ENCODE measurements around the gene SUB1.
"Not testable (repeated sequence)": the region's sequence is repeated elsewhere in the genome, so short reads cannot be mapped to it uniquely, and the experiment has no call there.

The SUB1 gene

DNA sequence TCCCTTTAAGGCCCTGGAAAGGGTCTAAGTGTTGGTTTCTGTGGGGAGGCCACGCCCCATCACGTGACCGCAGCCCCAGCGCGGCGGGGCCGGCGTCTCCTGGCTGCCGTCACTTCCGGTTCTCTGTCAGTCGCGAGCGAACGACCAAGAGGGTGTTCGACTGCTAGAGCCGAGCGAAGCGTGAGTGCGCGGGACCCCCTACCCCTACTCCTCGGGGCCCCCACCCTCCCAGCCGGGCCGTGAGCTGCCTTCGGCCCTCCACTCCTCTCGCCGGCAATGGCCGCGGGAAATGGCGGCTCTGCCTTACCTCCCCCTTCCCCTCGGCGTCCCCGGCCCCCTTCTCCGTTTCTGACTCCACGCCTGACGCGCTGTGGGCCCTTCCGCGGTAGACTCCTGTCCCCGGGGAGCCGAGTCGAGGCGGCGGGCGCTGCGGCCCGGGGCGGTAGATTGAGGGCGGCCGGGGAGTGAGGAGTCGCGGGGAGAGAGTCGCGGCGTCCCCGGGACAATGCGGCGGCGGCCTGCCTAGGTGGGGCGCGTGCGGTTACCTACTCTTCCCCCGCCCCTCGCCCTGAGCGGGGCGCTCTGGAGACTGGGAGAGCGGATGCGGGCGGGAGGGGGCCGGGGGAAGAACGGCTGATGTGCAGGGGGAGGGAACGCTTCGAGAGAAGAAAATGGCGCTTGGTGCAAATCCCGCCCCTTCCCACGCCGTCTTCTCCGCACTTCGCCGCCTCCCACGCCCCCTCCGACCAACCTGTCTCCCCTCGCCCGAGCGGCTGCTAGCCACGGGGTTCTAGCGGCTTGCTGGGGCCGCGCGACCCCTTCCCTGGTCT, at the start of gene SUB1:
Gene SUB1 (plus strand): TSS at position 112 of the 830 bp plus-strand sequence. CDS start 2,956 bp downstream, outside the sequence.
- peak; percentile 47 to 96 (median 88) for DNase-seq

DNA sequence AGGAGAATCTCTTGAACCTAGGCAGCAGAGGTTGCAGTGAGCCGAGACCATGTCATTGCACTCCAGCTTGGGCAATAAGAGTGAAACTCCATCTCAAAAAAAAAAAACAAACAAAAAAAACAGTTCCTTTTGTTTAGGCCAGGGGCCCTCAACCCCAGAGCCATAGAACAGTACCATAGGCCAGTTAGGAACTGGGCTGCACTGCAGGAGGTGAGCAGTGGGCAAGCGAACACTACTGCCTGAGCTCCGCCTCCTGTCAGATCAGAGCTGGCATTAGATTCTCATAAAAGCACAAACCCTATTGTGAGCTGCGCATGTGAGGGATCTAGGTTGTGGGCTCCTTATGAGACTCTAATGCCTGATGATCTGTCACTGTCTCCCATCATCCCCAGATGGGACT, 49.1 kb upstream of the SUB1 start:
- DNase-seq: no peak

DNA sequence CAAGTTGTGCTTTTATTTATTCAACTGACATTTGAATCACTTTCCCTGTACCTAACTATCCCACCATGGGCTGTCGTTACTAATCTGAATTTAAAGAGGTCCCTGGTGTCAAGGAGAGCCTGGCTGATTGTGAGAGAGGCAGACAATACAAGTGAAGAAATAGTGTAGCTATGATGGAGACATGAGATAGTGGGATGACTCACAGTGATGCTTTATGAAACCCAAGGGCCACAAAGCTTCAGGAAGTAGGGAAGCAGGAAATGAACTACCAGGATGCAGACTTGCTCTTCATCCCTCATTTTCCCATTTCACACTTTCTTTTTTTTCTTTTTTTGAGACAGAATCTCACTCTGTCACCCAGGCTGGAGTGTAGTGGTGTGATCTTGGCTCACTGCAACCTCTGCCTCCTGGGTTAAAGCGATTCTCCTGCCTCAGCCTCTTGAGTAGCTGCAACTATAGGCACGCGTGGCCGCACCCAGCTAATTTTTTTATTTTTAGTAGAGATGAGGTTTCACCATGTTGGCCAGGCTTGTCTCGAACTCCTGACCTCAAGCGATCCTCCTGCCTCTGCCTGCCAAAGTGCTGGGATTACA, 47.8 kb upstream of the SUB1 start:
- not testable (repeated sequence) for DNase-seq

DNA sequence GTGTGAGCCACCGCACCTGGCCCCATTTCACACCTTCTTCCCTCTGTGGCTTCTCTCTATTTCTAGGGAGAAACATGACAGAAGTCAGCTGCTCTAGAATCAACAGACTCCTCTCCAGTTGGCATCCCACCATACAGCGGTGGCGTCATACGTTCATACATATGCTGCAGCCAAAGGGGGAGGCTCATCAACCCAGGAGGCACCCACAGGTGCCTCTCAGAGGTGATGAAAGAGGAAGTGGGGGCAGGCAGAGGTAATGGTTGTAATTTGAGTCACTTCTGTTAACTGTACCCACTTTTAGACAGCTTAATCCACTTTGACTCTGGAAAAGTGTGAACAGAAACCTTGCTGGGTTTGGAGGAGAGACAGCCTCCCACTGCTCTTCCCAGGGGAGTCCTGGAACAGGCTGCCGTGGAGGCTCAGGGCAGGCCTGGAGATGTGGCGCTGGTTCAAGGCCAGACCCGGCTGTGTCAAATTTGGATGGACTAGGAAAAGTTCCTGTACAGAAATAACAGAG, 47.3 kb upstream of the SUB1 start:
- peak in 1 of 58 donors; percentile 1 for DNase-seq

DNA sequence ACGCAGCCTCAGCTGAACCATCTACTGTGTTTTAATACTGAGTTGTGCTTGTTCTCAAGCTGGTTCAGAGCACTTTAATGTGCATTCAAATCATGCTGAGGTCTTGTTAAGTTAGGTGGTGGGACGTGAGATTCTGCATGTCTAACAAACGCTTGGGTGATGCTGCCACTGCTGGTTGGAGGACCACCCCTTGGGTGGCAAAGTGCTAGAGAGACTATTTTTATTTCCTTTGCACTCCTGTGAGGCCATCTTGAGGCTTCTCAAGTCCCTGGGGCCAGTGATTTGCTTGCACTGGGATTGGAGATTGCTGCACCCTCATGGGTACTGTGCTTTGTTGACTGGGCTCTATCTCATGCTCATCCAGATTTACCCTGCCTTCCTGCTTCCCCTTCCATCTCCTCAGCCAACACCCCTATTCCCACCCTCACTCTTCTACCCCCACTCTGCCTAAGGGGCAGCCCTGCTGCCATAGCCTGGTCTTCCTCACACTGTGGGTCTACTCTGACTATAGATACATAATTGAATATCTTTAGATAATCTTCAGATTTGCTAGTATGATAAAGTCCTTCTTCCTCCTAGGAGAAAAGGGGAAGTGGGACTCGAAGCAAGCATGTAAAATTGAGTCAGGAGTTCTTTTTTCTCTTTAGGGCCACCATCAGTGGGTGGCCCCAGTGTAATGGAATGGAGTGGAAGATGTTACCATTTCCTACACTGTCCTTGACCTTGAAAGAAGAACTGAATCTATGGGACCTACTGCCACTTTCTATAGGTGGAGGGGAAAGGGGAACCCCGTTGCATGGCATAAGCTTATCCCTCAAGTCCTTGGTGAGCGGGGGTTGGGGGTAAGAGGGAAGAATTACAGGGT, 45.1 kb upstream of the SUB1 start:
- DNase-seq: no peak

DNA sequence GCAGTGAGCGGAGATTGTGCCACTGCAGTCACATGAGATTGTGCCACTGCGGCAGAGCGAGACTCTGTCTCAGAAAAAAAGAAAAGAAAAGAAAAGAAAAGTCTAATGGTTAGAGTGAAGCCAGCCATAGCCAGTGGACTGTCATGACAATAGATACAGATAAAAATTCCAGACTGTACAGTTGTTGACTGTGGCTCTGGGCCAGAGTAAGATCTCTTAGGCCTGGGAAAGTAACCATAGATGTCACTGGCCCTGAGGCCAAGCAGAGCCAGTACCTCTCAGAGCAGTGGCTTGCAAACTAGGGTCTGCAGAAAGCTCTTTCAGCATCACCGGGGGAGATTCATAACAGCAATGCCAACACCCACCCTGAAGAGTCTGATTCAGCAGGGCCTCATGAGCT, 44.1 kb upstream of the SUB1 start:
- no peak for DNase-seq

DNA sequence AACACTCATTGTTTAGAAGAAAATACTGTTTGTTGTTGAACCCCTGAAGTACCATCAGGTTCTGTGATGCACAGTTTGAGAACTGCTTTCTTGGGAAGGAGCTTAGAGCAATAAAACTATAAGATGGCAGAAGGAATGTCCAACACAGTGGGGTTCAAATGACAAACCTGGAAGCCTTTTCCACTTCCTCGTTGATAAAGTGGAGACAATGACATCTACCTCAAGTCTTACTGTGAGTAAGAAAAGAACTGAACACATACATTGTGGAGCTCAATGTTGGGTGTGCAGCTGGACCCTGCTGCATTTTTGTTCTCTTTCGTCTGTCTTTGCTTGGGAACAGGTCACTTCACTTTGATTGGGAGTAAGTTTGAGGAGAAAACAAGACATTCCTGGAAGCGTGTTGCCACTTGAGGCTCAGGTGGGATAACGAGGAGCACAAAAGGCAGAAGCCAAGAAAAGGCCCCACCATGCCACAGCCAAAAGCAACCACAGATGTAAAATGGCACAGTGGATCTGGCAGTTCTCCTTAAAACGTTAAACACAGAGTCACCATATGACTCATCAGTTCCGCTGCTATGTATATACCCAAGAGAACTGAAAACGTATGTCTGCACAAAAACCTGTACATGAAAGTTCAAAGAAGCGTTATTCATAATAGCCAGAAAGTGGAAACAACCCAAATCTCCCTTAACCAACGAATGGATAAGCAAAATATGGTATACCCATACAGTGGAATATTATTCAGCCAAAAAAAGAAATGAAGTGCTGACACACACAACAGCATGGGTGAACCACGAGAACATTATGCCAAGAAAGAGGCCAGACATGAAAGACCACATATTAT, 42.9 kb upstream of the SUB1 start:
- DNase-seq: peak in 1 of 58 donors; percentile 10

DNA sequence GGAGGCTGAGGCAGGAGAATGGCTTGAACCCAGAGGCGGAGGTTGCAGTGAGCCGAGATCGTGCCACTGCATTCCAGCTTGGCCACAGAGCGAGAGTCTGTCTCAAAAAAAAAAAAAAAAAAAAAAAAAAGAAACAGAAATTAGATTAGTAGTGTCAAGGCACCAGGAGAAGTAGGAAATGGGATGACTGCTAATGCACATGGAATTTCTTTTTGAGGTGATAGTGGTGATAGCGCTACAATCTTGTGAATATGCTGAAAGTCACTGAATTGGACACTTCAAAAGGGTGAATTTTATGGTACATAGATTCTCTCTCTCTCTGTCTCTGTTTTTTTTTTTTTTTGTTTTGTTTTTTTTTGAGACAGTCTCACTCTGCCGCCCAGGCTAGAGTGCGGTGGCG, 42.1 kb upstream of the SUB1 start:
- DNase-seq: no peak

DNA sequence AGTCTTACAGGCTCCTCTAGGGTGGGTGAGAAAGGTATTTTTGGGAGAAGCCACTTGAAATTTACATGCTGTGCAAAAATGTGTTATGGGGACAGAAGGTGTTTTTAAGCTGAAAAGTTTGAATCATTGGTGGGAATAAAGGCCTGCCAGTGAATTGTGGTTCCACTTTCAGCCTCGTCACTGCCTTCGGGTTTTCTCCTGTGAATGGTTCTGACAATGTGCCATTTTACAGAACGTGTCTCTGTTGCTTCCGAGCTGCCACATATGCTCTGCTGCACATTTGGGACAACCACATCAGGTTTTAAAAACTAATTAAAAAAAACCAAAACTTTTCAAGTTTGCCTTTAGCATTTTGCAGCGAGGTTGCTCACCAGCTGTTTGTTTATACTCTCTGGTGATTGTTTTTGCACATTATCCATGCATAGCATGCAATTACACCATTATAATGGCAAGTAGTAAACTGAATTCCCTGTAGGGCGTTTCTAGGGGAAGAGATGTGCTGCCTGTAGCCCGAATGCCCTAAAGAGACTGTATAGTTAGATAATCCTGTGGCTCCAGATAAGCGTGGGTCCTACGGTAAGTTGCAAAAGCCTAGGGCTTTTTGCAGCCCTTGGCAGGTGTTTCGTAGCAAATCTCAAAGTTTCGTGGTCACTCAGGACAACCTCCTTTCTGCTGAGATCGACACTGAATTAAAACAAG, 40.1 kb upstream of the SUB1 start:
- DNase-seq: peak in 14 of 58 donors; percentile 2 to 51 (median 14)

DNA sequence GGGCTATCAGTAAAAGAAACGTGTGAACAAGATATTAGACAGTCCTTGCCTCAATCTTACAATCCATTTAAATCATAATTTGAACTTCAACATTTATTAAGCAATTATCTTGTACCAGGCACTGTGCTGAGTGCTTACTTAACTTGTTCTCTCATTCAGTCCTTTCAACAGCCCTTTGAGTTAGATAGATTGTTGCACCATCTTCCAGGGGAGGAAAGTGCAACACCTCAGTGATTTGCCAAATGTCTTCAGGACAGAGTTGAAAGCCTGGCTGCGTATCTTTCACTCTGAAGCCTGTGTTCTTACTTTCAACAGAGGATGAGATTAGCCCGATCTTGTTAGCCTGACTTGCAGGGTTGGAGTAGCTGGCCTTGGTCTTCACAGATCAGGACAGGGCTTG, 34.2 kb upstream of the SUB1 start:
- DNase-seq: no peak

DNA sequence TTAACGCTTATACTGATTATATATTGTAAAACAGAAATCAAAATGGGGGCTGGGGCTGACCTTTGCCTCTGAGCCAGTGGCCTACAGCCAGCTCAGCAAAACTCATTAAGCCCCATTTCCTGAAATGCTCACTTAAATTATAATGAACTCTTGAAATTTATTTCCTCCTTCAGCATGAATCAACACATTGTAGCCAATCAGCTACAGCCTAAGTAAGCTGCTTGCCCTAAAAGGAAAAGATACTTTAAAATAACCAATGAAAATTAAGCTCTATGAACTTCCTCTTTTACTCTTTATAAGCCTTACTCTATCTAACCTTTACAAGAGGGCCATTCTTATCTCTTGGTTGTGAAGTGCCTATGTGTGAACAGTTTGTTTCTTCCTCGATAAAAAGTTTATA, 33.5 kb upstream of the SUB1 start:
- no peak for DNase-seq

DNA sequence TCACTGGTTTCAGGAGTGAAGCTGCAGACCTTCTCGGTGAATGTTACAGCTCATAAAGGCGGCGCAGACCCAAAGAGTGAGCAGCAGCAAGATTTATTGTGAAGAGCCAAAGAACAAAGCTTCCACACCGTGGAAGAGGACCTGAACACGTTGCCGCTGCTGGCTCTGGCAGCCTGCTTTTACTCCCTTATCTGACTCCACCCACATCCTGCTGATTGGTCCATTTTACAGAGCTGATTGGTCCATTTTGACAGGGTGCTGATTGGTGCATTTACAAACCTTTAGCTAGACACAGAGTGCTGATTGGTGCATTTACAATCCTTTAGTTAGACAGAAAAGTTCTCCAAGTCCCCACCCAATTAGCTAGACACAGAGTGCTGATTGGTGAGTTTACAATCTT, 32.9 kb upstream of the SUB1 start:
- DNase-seq: not testable (repeated sequence)

DNA sequence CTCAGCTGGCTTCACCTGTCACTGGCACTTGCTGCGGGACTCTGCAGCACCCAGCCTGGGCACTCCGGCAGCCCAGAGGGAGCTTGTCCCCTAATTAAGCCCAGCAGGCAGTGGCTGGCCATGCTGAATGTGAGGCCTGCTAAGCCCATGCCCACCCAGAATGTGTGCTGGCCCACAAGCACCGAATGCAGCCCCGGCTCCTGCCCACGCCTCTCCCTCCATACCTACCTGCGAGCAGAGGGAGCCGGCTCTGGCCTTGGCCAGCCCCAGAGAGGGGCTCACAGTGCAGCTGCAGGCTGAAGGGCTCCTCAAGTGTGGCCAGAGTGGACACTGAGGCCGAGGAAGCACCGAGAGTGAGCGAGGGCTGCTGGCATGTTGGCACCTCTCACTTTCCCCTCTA, 32.4 kb upstream of the SUB1 start:
- DNase-seq: no peak

DNA sequence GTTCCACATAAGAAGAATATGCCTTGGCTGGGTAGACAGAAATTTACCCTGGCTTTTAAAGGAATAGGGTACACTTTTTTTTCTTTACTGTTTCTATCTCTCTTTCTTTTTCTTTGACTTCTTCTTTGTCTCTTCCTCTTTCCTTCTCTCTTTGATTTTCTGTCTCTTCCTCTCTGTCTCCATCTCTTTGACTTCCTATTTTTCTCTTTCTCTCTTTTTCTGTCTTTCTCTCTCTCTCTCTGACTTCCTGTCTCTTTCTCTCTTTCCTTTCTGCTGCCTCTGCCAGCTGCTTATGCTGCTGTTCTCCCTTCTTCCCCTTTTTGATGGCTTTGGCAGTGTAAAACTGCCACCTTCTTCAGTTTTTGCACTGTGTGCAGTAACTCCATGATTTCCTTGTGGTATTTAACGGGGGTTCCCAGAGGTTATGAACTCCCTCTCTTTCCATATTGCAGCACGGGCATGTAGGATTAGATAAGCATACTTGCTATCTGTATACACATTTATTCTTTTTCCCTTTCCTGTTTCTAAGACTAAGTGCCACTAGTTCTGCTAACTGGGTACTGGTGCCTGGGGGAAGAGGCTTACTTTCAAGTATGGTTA, 31.1 kb upstream of the SUB1 start:
- DNase-seq: not testable (repeated sequence)

DNA sequence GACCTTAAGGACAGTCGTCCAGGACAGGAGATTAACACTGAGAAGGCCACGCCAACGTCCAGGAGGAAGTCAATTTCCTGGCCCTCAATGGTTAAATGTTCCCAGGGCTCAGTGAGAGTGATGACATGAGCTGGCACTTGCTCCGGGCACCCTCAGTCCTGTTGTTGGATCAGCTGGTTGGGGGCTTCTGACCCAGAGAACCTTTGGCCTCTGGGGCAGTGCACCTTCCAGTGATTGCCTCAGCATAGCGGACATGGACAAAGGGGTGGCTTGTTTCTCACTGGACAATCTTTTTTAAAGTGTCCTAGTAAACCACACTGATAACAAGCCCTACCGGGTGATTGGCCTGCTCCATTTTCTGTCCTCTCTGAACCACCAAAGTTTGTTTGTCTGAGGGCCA, 28.8 kb upstream of the SUB1 start:
- DNase-seq: not testable (repeated sequence)

DNA sequence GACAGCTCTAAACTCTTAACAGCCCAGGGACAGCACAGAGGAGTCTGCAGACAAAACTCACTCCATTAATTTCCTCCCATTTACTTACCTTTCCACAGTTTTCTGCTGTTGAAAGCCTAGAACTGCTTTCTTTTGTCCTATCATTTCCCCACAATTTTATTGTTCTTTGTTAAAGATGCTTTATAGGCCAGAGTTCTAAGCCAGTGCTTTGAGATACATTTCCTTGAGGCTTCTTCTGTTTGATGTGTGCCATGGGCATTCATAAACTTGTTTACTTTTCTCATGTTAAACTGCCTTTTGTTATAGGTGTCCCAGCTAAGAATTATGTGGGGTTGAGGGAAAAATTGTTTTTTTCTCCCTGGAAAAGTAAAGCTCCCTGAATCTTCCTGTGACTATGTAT, 25.9 kb upstream of the SUB1 start:
- DNase-seq: no peak

DNA sequence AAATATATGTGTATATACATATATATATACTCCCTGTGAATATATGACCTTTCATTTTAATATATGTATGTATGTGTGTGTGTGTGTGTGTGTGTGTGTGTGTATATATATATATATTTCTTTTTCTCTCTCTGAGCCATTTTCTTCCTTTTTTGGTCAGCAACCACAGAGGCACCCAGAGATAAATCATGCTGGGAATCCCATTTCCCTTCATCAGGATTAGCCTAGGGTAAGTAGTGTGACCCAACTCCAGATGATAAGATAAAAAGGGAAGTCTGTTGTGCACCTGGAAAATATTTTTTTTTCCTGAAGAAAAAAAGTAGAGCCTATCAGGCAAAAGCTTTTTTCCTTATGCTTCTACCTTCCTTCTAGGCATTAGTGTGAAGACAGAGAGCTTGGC, 25.4 kb upstream of the SUB1 start:
- DNase-seq: no peak

DNA sequence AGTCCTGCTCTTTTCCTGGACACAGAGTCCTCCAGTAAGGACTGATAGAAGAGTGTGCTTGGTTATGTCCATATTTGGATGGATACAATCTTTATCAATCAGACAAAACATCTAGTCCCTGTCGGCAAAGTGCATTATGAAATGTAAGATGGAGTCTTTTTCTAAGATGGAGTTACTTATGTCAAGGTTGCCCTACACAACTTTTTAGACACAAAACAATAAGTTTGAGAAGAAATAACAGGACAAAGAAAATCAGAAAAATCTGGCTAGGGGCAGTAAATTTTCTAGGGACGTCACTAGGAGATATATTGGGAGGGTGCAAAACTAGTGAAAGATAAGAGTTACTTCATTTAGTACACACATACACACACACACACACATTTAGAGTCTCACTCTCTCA, 23.3 kb upstream of the SUB1 start:
- DNase-seq: no peak

DNA sequence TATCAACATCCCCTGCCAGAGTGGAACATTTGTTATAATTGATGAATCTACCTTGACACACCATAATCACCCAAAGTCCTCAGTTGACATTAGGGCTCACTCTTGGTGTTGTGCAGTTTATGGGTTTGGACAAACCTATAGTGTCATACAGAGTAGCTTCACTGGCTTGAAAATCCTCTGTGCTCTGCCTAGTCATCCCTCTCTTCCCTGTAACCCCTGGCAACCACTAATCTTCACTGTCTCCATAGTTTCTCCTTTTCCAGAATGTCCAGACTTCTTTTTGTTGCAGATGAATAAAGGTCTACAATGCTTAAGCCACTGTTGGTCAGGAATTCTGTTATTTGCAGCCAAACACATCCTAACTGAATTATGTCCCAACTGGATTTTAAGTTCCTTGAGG, 22.5 kb upstream of the SUB1 start:
- DNase-seq: no peak

DNA sequence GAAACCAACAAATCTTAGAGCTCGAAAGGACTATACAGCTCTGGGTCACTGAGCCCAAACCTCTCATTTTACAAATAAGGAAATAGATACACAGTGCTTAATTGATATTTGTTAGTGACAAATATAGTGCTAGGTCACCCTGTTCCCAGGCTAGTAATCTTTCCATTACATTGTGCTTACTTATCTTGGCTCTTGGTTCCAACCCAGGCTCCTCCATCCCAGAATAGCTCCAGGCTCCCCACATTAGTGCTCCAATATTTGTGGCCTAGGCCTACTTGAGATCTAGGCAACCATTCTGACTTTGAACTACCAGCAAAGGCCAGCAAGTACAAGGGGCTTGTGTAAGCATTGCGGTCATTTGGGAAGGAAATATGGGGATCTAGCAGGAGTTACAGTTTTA, 21.7 kb upstream of the SUB1 start:
- DNase-seq: no peak
